HEK293 (cell line): ENCODE data around the gene SETMAR.

ENCODE experiments used
- CTCF ChIA-PET: fragments of 350-600 bp; formaldehyde crosslinking; extraction: SDS; loops from one replicate; lab custom pipeline; 2021; ENCODE audit warnings: antibody characterized with exemption; lab: Yijun Ruan, JAX
- POLR2A ChIA-PET: fragments of 300-600 bp; formaldehyde crosslinking; extraction: SDS; loops from one replicate; lab custom pipeline; 2020; ENCODE audit warnings: antibody characterized with exemption, inconsistent platforms; lab: Yijun Ruan, JAX
- H3K27ac ChIP-seq: fragments of 200-500 bp; sonication (Bioruptor generic); 2 replicates; pipeline ENCODE4 v1.5.1; 2014; ENCODE audit warnings: low read depth, low read length, control low read depth, inconsistent platforms; ENCODE audit errors: extremely low read depth
- H3K36me3 ChIP-seq, 2 experiments: fragments of 200-500 bp in 1 of 2; sonication (Bioruptor generic) in 1 of 2; 1 replicate in 1 of 2; 2 replicates in 1 of 2; pipeline ENCODE4 v1.5.1; 2014 to 2017; ENCODE audit warnings: inconsistent platforms in 2 of 2, low read length in 2 of 2; ENCODE audit not compliant: control insufficient read depth in 2 of 2, insufficient read depth in 1 of 2
- H3K4me1 ChIP-seq: fragments of 200-500 bp; sonication (Bioruptor generic); 2 replicates; pipeline ENCODE4 v1.5.1; 2014; ENCODE audit warnings: mild to moderate bottlenecking, low read length, inconsistent platforms; ENCODE audit not compliant: control insufficient read depth, insufficient read depth
- H3K4me3 ChIP-seq: 2 replicates; pipeline ENCODE4 v1.5.1; 2011; ENCODE audit warnings: low read depth, mild to moderate bottlenecking, control low read depth, low read length, moderate library complexity
- H3K9me3 ChIP-seq: fragments of 200-500 bp; sonication (Bioruptor generic); 2 replicates; pipeline ENCODE4 v1.5.1; 2014; ENCODE audit warnings: low read depth, low read length, inconsistent platforms; ENCODE audit not compliant: control insufficient read depth, insufficient read depth
- FEZF1 ChIP-seq: fragments of 450-650 bp; formaldehyde crosslinking; IDR thresholded peaks from 2 replicates; pipeline ENCODE4 v1.5.1; 2016; ENCODE audit warnings: missing biosample characterization, missing genetic modification characterization
- GFI1B ChIP-seq: fragments of 450-650 bp; formaldehyde crosslinking; IDR thresholded peaks from 2 replicates; pipeline ENCODE4 v1.5.1; 2016; ENCODE audit warnings: missing biosample characterization, missing genetic modification characterization
- MYNN ChIP-seq: fragments of 450-650 bp; formaldehyde crosslinking; IDR thresholded peaks from 2 replicates; pipeline ENCODE4 v1.5.1; 2016; ENCODE audit warnings: missing biosample characterization, missing genetic modification characterization, borderline replicate concordance
- MZF1 ChIP-seq: fragments of 450-650 bp; formaldehyde crosslinking; IDR thresholded peaks from 2 replicates; pipeline ENCODE4 v1.5.1; 2017; ENCODE audit warnings: missing biosample characterization, missing genetic modification characterization, borderline replicate concordance
- OSR2 ChIP-seq: fragments of 450-650 bp; formaldehyde crosslinking; IDR thresholded peaks from 2 replicates; pipeline ENCODE4 v1.5.1; 2016; ENCODE audit warnings: missing biosample characterization, missing genetic modification characterization
- PRDM4 ChIP-seq: fragments of 450-650 bp; formaldehyde crosslinking; IDR thresholded peaks from 2 replicates; pipeline ENCODE4 v1.5.1; 2017; ENCODE audit warnings: missing biosample characterization, missing genetic modification characterization
- RBAK ChIP-seq: fragments of 450-650 bp; formaldehyde crosslinking; IDR thresholded peaks from 2 replicates; pipeline ENCODE4 v1.5.1; 2016; ENCODE audit warnings: missing biosample characterization, missing genetic modification characterization
- SCRT1 ChIP-seq: fragments of 450-650 bp; formaldehyde crosslinking; IDR thresholded peaks from 2 replicates; pipeline ENCODE4 v1.5.1; 2016; ENCODE audit warnings: missing biosample characterization, missing genetic modification characterization, borderline replicate concordance
- SETDB1 ChIP-seq: IDR thresholded peaks from one replicate; pipeline ENCODE4 v1.6.1; 2017; ENCODE audit warnings: mild to moderate bottlenecking, low read length, moderate library complexity, mixed read lengths; ENCODE audit not compliant: insufficient read length
- ZBTB17 ChIP-seq: fragments of 450-650 bp; formaldehyde crosslinking; IDR thresholded peaks from 2 replicates; pipeline ENCODE4 v1.5.1; 2016; ENCODE audit warnings: missing biosample characterization, missing genetic modification characterization
- ZBTB21 ChIP-seq: fragments of 450-650 bp; formaldehyde crosslinking; IDR thresholded peaks from 2 replicates; pipeline ENCODE4 v1.5.1; 2017; ENCODE audit warnings: missing biosample characterization, missing genetic modification characterization
- ZFHX2 ChIP-seq: fragments of 450-650 bp; formaldehyde crosslinking; conservative IDR thresholded peaks from 2 replicates; pipeline ENCODE4 v1.5.1; 2016; ENCODE audit warnings: missing biosample characterization, missing genetic modification characterization
- ZFP41 ChIP-seq: fragments of 450-650 bp; formaldehyde crosslinking; IDR thresholded peaks from 2 replicates; pipeline ENCODE4 v1.5.1; 2016; ENCODE audit warnings: missing biosample characterization, missing genetic modification characterization, borderline replicate concordance
- ZNF19 ChIP-seq: fragments of 450-650 bp; formaldehyde crosslinking; IDR thresholded peaks from 2 replicates; pipeline ENCODE4; 2016; ENCODE audit warnings: missing biosample characterization, missing genetic modification characterization, low read depth
- ZNF266 ChIP-seq: fragments of 450-650 bp; formaldehyde crosslinking; IDR thresholded peaks from 2 replicates; pipeline ENCODE4 v1.5.1; 2016; ENCODE audit warnings: missing biosample characterization, missing genetic modification characterization, low read depth
- ZNF302 ChIP-seq: fragments of 450-650 bp; formaldehyde crosslinking; IDR thresholded peaks from 2 replicates; pipeline ENCODE4 v1.5.1; 2016; ENCODE audit warnings: missing biosample characterization, missing genetic modification characterization, low read depth
- ZNF324 ChIP-seq: fragments of 450-650 bp; formaldehyde crosslinking; IDR thresholded peaks from 2 replicates; pipeline ENCODE4 v1.5.1; 2016; ENCODE audit warnings: missing biosample characterization, missing genetic modification characterization
- ZNF341 ChIP-seq: fragments of 450-650 bp; formaldehyde crosslinking; IDR thresholded peaks from 2 replicates; pipeline ENCODE4; 2016; ENCODE audit warnings: low read depth, missing biosample characterization, missing genetic modification characterization
- ZNF404 ChIP-seq: fragments of 450-650 bp; formaldehyde crosslinking; IDR thresholded peaks from 2 replicates; pipeline ENCODE4 v1.5.1; 2017; ENCODE audit warnings: missing biosample characterization, missing genetic modification characterization
- ZNF510 ChIP-seq: fragments of 450-650 bp; formaldehyde crosslinking; IDR thresholded peaks from 2 replicates; pipeline ENCODE4 v1.5.1; 2018; ENCODE audit warnings: mild to moderate bottlenecking, missing genetic modification characterization, missing biosample characterization; ENCODE audit not compliant: insufficient replicate concordance
- ZNF521 ChIP-seq: fragments of 450-650 bp; formaldehyde crosslinking; IDR thresholded peaks from 2 replicates; pipeline ENCODE4 v1.5.1; 2017; ENCODE audit warnings: missing biosample characterization, mild to moderate bottlenecking, missing genetic modification characterization
- ZNF549 ChIP-seq: fragments of 450-650 bp; IDR thresholded peaks from 2 replicates; pipeline ENCODE4 v1.5.1; 2018; ENCODE audit warnings: missing biosample characterization, missing genetic modification characterization, mild to moderate bottlenecking, inconsistent platforms, moderate library complexity
- ZNF571 ChIP-seq: fragments of 450-650 bp; formaldehyde crosslinking; IDR thresholded peaks from 2 replicates; pipeline ENCODE4 v1.5.0; 2017; ENCODE audit warnings: missing biosample characterization, missing genetic modification characterization
- ZNF580 ChIP-seq: fragments of 450-650 bp; formaldehyde crosslinking; IDR thresholded peaks from 2 replicates; pipeline ENCODE4 v1.5.1; 2016; ENCODE audit warnings: missing biosample characterization, missing genetic modification characterization
- ZNF664 ChIP-seq: fragments of 450-650 bp; formaldehyde crosslinking; IDR thresholded peaks from 2 replicates; pipeline ENCODE4 v1.5.1; 2016; ENCODE audit warnings: missing biosample characterization, missing genetic modification characterization
- ZSCAN5A ChIP-seq: fragments of 450-650 bp; formaldehyde crosslinking; IDR thresholded peaks from 2 replicates; pipeline ENCODE4 v1.5.1; 2016; ENCODE audit warnings: missing biosample characterization, missing genetic modification characterization
- TF ChIP-seq, protein P1 (sequence below): fragments of 450-650 bp; formaldehyde crosslinking; IDR thresholded peaks from 2 replicates; pipeline ENCODE4 v1.5.1; 2016; ENCODE audit warnings: missing biosample characterization, missing genetic modification characterization
- TF ChIP-seq, protein P2 (sequence below): fragments of 450-650 bp; formaldehyde crosslinking; IDR thresholded peaks from 2 replicates; pipeline ENCODE4 v1.5.1; 2016; ENCODE audit warnings: missing biosample characterization, missing genetic modification characterization
- TF ChIP-seq, protein P3 (sequence below): fragments of 450-650 bp; formaldehyde crosslinking; IDR thresholded peaks from 2 replicates; pipeline ENCODE4 v1.5.1; 2016; ENCODE audit warnings: missing biosample characterization, missing genetic modification characterization

Gene SETMAR

GRCh38 chr3:4320096-4320911 lies 17.1 kb downstream of the SETMAR start:
- Histone ChIP-seq H3K9me3 (no peaks in the 10 kb centered on the region), H3K36me3 (peaks cover 0 to 10% of the 10 kb centered on the region in 2 experiments; a peak in 2 of 3 replicates), H3K27ac (peak overlapping the region; percentile 26; the same call in 1 of the 2 replicates), H3K4me3 (no peak overlapping the region), H3K4me1 (peaks cover 9% of the 10 kb centered on the region)
- ChIA-PET POLR2A (no interaction called here), CTCF (interaction anchor here (0.6 kb wide), 1 partner anchor 23 kb away, joined by 3 read pairs; no protein-coding TSS in a partner anchor)
- TF ChIP-seq ZFHX2: no peak
- 0 out of 2 replicates have a peak, but pooled peaks have one; percentile 12 for TF ChIP-seq SCRT1 (tag by site-specific recombination)
- no peak for TF ChIP-seq ZBTB21 (tag by site-specific recombination)
- TF ChIP-seq ZNF266 (tag by site-specific recombination): no peak
- peak; percentile 95 for TF ChIP-seq OSR2 (tag by site-specific recombination)
- no peak for TF ChIP-seq ZNF521 (tag by site-specific recombination)
- peak; percentile 98 for TF ChIP-seq FEZF1 (tag by site-specific recombination)
- TF ChIP-seq ZSCAN5A (tag by site-specific recombination): no peak
- peak; percentile 33 for TF ChIP-seq SETDB1
- no peak for TF ChIP-seq MYNN (tag by site-specific recombination)
- TF ChIP-seq GFI1B (tag by site-specific recombination): peak; percentile 59; the same call in 1 of the 2 replicates
- TF ChIP-seq ZNF19: no peak
- TF ChIP-seq ZBTB17: peak; percentile 48; the same call in 1 of the 2 replicates
- TF ChIP-seq RBAK: no peak
- TF ChIP-seq ZNF324 (tag by site-specific recombination): no peak
- peak; percentile 68; the same call in 1 of the 2 replicates for TF ChIP-seq MZF1 (tag by site-specific recombination)
- no peak for TF ChIP-seq ZNF302 (tag by site-specific recombination)
- TF ChIP-seq PRDM4: peak; percentile 86
- no peak for TF ChIP-seq ZNF571 (tag by site-specific recombination)
- TF ChIP-seq ZNF404 (tag by site-specific recombination): no peak
- no peak for TF ChIP-seq ZNF664
- TF ChIP-seq, protein P1, sequence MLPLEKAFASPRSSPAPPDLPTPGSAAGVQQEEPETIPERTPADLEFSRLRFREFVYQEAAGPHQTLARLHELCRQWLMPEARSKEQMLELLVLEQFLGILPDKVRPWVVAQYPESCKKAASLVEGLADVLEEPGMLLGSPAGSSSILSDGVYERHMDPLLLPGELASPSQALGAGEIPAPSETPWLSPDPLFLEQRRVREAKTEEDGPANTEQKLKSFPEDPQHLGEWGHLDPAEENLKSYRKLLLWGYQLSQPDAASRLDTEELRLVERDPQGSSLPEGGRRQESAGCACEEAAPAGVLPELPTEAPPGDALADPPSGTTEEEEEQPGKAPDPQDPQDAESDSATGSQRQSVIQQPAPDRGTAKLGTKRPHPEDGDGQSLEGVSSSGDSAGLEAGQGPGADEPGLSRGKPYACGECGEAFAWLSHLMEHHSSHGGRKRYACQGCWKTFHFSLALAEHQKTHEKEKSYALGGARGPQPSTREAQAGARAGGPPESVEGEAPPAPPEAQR (tag by site-specific recombination): no peak
- TF ChIP-seq ZFP41 (tag by site-specific recombination): no peak
- TF ChIP-seq, protein P2, sequence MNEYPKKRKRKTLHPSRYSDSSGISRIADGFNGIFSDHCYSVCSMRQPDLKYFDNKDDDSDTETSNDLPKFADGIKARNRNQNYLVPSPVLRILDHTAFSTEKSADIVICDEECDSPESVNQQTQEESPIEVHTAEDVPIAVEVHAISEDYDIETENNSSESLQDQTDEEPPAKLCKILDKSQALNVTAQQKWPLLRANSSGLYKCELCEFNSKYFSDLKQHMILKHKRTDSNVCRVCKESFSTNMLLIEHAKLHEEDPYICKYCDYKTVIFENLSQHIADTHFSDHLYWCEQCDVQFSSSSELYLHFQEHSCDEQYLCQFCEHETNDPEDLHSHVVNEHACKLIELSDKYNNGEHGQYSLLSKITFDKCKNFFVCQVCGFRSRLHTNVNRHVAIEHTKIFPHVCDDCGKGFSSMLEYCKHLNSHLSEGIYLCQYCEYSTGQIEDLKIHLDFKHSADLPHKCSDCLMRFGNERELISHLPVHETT (tag by site-specific recombination): no peak
- TF ChIP-seq ZNF341 (tag by site-specific recombination): peak; percentile 42
- TF ChIP-seq, protein P3, sequence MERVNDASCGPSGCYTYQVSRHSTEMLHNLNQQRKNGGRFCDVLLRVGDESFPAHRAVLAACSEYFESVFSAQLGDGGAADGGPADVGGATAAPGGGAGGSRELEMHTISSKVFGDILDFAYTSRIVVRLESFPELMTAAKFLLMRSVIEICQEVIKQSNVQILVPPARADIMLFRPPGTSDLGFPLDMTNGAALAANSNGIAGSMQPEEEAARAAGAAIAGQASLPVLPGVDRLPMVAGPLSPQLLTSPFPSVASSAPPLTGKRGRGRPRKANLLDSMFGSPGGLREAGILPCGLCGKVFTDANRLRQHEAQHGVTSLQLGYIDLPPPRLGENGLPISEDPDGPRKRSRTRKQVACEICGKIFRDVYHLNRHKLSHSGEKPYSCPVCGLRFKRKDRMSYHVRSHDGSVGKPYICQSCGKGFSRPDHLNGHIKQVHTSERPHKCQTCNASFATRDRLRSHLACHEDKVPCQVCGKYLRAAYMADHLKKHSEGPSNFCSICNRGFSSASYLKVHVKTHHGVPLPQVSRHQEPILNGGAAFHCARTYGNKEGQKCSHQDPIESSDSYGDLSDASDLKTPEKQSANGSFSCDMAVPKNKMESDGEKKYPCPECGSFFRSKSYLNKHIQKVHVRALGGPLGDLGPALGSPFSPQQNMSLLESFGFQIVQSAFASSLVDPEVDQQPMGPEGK (tag by site-specific recombination): no peak
- TF ChIP-seq ZNF549 (tag by site-specific recombination): no peak
- peak; percentile 58 for TF ChIP-seq ZNF510 (tag by site-specific recombination)
- peak; percentile 95 for TF ChIP-seq ZNF580 (tag by site-specific recombination)
